ENCODE data around the gene SH2D1A. TPM values are rescaled to one million over a fixed set of nuclear protein-coding genes. Genes with fewer than 3 reads are reported as not detected.

The SH2D1A gene
- polyA plus RNA-seq, 3 donors from 2014 or later = 127 to 164 (median 136) TPM

- Mint-ChIP-seq H3K4me1 (no peaks in the 10 kb centered on the region), H3K36me3 (peaks cover 0 to 5% (median 4%) of the 10 kb centered on the region in 3 donors), H3K4me3 (no peak overlapping the region), H3K27me3 (ENCODE audit: low read depth in 3 of 3) (peaks cover 0 to 2% (median 0%) of the 10 kb centered on the region in 3 donors), H3K27ac (no peak overlapping the region), H3K9me3 (no peaks in the 10 kb centered on the region)
- DNase-seq = no peak
Observed at GRCh38 chrX:124413244-124413643, 66.9 kb downstream of the SH2D1A start.

GRCh38 chrX:124414281-124414680 is 67.9 kb downstream of the SH2D1A start:
- Mint-ChIP-seq H3K4me3 (no peak overlapping the region), H3K27ac (no peak overlapping the region), H3K27me3 (ENCODE audit: low read depth in 3 of 3) (peaks cover 0 to 2% (median 0%) of the 10 kb centered on the region in 3 donors), H3K9me3 (peaks cover 0 to 1% (median 0%) of the 10 kb centered on the region in 6 donors), H3K4me1 (no peaks in the 10 kb centered on the region), H3K36me3 (peaks cover 0 to 5% (median 4%) of the 10 kb centered on the region in 3 donors)
- DNase-seq = no peak

GRCh38 chrX:124415115-124415800 is 68.9 kb downstream of the SH2D1A start:
- Mint-ChIP-seq H3K4me3 (no peak overlapping the region), H3K27me3 (ENCODE audit: low read depth in 3 of 3) (peaks cover 0 to 2% (median 0%) of the 10 kb centered on the region in 3 donors), H3K9me3 (peaks cover 0 to 1% (median 0%) of the 10 kb centered on the region in 6 donors), H3K4me1 (no peaks in the 10 kb centered on the region), H3K27ac (no peak overlapping the region), H3K36me3 (peaks cover 0 to 5% (median 5%) of the 10 kb centered on the region in 3 donors)
- DNase-seq = no peak

GRCh38 chrX:124421898-124422655 is 75.7 kb downstream of the SH2D1A start:
- Mint-ChIP-seq H3K27ac (no peak overlapping the region), H3K27me3 (ENCODE audit: low read depth in 3 of 3) (peaks cover 1 to 3% (median 2%) of the 10 kb centered on the region in 3 donors), H3K9me3 (peaks cover 0 to 1% (median 0%) of the 10 kb centered on the region in 6 donors), H3K4me3 (no peak overlapping the region), H3K36me3 (peaks cover 0 to 25% (median 14%) of the 10 kb centered on the region in 3 donors), H3K4me1 (no peaks in the 10 kb centered on the region)
- DNase-seq = no peak

Other genes with a start within 250 kb of the SH2D1A start
- gene TEX13D, start 13.9 kb upstream of the SH2D1A start, polyA plus RNA-seq = not detected